Caco-2 (cell line): ENCODE measurements around the gene MTX1. TPM values are rescaled to one million over a fixed set of nuclear protein-coding genes. Genes with fewer than 3 reads are reported as not detected.
A peak's percentile ranks its signal among the peaks of the same experiment; 100 is the strongest.

Source experiments
- BruUV-seq: library from RNA; stranded (reverse); fragments of 400-500 nt; replicated peaks from 2 replicates; lab custom pipeline; 2021; lab: Mats Ljungman, UMichigan
- CTCF ChIA-PET: fragments of 300-600 bp; sonication (Branson Sonifier 250); formaldehyde crosslinking; loops from one replicate; lab custom pipeline; 2022; ENCODE audit warnings: antibody characterized with exemption; lab: Charles Lee
- POLR2A ChIA-PET: fragments of 300-600 bp; sonication (Branson Sonifier 250); formaldehyde crosslinking; loops from one replicate; lab custom pipeline; 2022; ENCODE audit warnings: antibody characterized with exemption; lab: Charles Lee
- DNase-seq, 2 experiments: peaks; one replicate each; pipeline versions ENCODE4 v3.0.0 to v3.0.0-alpha.2; 2020 to 2022
- H3K27me3 ChIP-seq: replicated peaks from 2 replicates; pipeline ENCODE4 v1.6.0; 2011; ENCODE audit warnings: low read length; ENCODE audit not compliant: control insufficient read depth, insufficient read depth
- H3K36me3 ChIP-seq: 2 replicates; pipeline ENCODE4 v1.5.1; 2011; ENCODE audit warnings: low read length; ENCODE audit not compliant: control insufficient read depth, insufficient read depth
- H3K4me1 ChIP-seq: fragments of 250-450 bp; sonication (Bioruptor Pico); 2 replicates; pipeline ENCODE4 v1.5.1; 2020; ENCODE audit warnings: mild to moderate bottlenecking
- H3K4me3 ChIP-seq: 2 replicates; pipeline ENCODE4 v1.5.1; 2011; ENCODE audit warnings: low read depth, mild to moderate bottlenecking, control low read depth, low read length
- H3K9me3 ChIP-seq: fragments of 250-450 bp; sonication (Bioruptor Pico); 2 replicates; pipeline ENCODE4 v1.5.1; 2020; ENCODE audit warnings: mild to moderate bottlenecking, moderate library complexity
- H3K27ac Mint-ChIP-seq: one replicate; pipeline ENCODE4 v1.8.0; 2022; ENCODE audit warnings: mixed read lengths; ENCODE audit not compliant: unreplicated experiment
- H3K27me3 Mint-ChIP-seq: one replicate; pipeline ENCODE4 v1.8.0; 2022; ENCODE audit warnings: mixed read lengths; ENCODE audit not compliant: insufficient read depth, unreplicated experiment
- H3K36me3 Mint-ChIP-seq: one replicate; pipeline ENCODE4 v1.8.0; 2022; ENCODE audit warnings: mild to moderate bottlenecking, mixed read lengths; ENCODE audit not compliant: insufficient read depth, unreplicated experiment
- H3K4me1 Mint-ChIP-seq: one replicate; pipeline ENCODE4 v1.8.0; 2022; ENCODE audit warnings: low read depth, mixed read lengths; ENCODE audit not compliant: unreplicated experiment
- H3K4me3 Mint-ChIP-seq: one replicate; pipeline ENCODE4 v1.8.0; 2022; ENCODE audit warnings: mild to moderate bottlenecking, moderate library complexity, mixed read lengths; ENCODE audit not compliant: unreplicated experiment
- H3K9me3 Mint-ChIP-seq: one replicate; pipeline ENCODE4 v1.8.0; 2022; ENCODE audit warnings: mixed read lengths; ENCODE audit not compliant: unreplicated experiment
- intact Hi-C: fragments of 100-400 bp; cut with micrococcal nuclease; formaldehyde crosslinking; loops from one replicate; pipeline ENCODE4 v1.10.0; 2022; ENCODE audit not compliant: unreplicated experiment
- total RNA-seq: library from RNA; stranded (reverse); gene quantifications from 2 replicates; pipeline ENCODE4 v1.2.3, GENCODE V29; 2022
- TF ChIP-seq, protein P1 (sequence below), 2 experiments: fragments of 200-600 bp in 1 of 2; IDR thresholded peaks; 1 replicate in 1 of 2; 2 replicates in 1 of 2; pipeline versions ENCODE4 v1.5.1 to v1.8.0; 2011 to 2022; ENCODE audit warnings: antibody characterized with exemption in 1 of 2, control low read depth in 1 of 2, inconsistent platforms in 1 of 2, low read depth in 1 of 2, low read length in 1 of 2, mild to moderate bottlenecking in 1 of 2, moderate library complexity in 1 of 2; ENCODE audit not compliant: insufficient read depth in 1 of 2, severe bottlenecking in 1 of 2, unreplicated experiment in 1 of 2

The MTX1 gene
- total RNA-seq, 1 experiment from 2014 or later: 65.3 TPM

DNA sequence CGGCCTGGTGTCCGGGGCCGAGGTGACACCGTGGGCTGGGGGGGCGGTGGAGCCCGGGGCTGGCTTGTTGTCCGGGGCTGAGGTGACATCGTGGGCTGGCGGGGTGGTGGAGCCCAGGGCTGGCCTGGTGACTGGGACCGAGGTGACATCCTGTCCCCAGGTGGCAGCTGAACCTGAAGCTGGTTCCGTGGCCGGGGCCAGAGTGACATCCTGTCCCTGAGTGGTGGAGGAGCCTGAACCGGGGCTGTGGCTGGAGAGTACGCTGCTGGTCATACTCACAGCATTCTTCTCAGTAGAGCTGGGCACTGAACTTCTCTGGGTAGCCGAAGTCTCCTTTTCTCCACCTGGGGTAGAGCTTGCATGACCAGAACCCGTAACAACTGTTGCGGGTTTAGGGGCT lies 16.6 kb upstream of the MTX1 start:
- no peak overlapping the region for H3K4me3 ChIP-seq
- no peaks in the 10 kb centered on the region for H3K27me3 Mint-ChIP-seq

GRCh38 chr1:155192346-155193274 lies 15.9 kb upstream of the MTX1 start:
- Mint-ChIP-seq H3K4me1 (peaks cover 15% of the 10 kb centered on the region), H3K27ac (peak overlapping the region; percentile 98), H3K9me3 (no peaks in the 10 kb centered on the region), H3K4me3 (peak overlapping the region; percentile 98), H3K27me3 (no peaks in the 10 kb centered on the region), H3K36me3 (peaks cover 30% of the 10 kb centered on the region)
- intact Hi-C loops: loop anchor here (2.0 to 5.0 kb wide), 3 partner anchors 16 to 50 kb away; a partner anchor contains a TSS
- TF ChIP-seq, protein P1, sequence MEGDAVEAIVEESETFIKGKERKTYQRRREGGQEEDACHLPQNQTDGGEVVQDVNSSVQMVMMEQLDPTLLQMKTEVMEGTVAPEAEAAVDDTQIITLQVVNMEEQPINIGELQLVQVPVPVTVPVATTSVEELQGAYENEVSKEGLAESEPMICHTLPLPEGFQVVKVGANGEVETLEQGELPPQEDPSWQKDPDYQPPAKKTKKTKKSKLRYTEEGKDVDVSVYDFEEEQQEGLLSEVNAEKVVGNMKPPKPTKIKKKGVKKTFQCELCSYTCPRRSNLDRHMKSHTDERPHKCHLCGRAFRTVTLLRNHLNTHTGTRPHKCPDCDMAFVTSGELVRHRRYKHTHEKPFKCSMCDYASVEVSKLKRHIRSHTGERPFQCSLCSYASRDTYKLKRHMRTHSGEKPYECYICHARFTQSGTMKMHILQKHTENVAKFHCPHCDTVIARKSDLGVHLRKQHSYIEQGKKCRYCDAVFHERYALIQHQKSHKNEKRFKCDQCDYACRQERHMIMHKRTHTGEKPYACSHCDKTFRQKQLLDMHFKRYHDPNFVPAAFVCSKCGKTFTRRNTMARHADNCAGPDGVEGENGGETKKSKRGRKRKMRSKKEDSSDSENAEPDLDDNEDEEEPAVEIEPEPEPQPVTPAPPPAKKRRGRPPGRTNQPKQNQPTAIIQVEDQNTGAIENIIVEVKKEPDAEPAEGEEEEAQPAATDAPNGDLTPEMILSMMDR (IDR thresholded peaks at IDR 0.05; ENCODE audit: insufficient read depth in 1 of 2, low read depth in 1 of 2, low read length in 1 of 2, severe bottlenecking in 1 of 2, unreplicated experiment in 1 of 2): no peak
- H3K4me3 ChIP-seq: peak overlapping the region; percentile 81
- CTCF ChIA-PET: interaction anchor here (0.5 to 4.9 kb wide), 20 partner anchors 11 to 551 kb away, joined by 3 to 77 read pairs (median 6); partner anchors contain the start of genes CLK2 and KRTCAP2
- BruUV-seq: no TSS peak
- no peaks in the 10 kb centered on the region for H3K27me3 ChIP-seq
- H3K36me3 ChIP-seq: no peaks in the 10 kb centered on the region
- POLR2A ChIA-PET: interaction anchor here (0.6 to 2.2 kb wide), 4 partner anchors 17 to 68 kb away, joined by 3 to 15 read pairs (median 10); partner anchors contain the start of gene KRTCAP2
- H3K4me1 ChIP-seq: peaks cover 4% of the 10 kb centered on the region; the same call in 1 of the 2 replicates
- no peaks in the 10 kb centered on the region for H3K9me3 ChIP-seq
- peak; percentile 23 to 53 for DNase-seq

More for the DNA sequence above, 16.6 kb upstream of the MTX1 start:
- CTCF ChIA-PET: interaction anchor here (1.0 to 4.9 kb wide), 3 partner anchors 15 to 19 kb away, joined by 3 to 77 read pairs (median 9); partner anchors contain the start of gene KRTCAP2
- peaks cover 4% of the 10 kb centered on the region for H3K4me1 ChIP-seq
- no peaks in the 10 kb centered on the region for H3K27me3 ChIP-seq
- BruUV-seq: no TSS peak
- Mint-ChIP-seq H3K4me3 (no peak overlapping the region), H3K9me3 (no peaks in the 10 kb centered on the region), H3K36me3 (peaks cover 30% of the 10 kb centered on the region), H3K4me1 (peaks cover 19% of the 10 kb centered on the region), H3K27ac (no peak overlapping the region)
- POLR2A ChIA-PET: interaction anchor here (0.6 kb wide), 1 partner anchor 68 kb away, joined by 3 read pairs; no protein-coding TSS in a partner anchor
- TF ChIP-seq, protein P1 (IDR thresholded peaks at IDR 0.05; ENCODE audit: insufficient read depth in 1 of 2, low read depth in 1 of 2, low read length in 1 of 2, severe bottlenecking in 1 of 2, unreplicated experiment in 1 of 2): no peak
- H3K36me3 ChIP-seq: no peaks in the 10 kb centered on the region
- no peaks in the 10 kb centered on the region for H3K9me3 ChIP-seq
- DNase-seq: peak in 1 of 2 experiments; percentile 36
- intact Hi-C loops: loop anchor here (2.0 to 5.0 kb wide), 3 partner anchors 15 to 50 kb away; a partner anchor contains a TSS
